Measurements from ENCODE around the gene RPAIN.
"Not testable (repeated sequence)": the region's sequence is repeated elsewhere in the genome, so short reads cannot be mapped to it uniquely, and the experiment has no call there.

The RPAIN gene

DNA sequence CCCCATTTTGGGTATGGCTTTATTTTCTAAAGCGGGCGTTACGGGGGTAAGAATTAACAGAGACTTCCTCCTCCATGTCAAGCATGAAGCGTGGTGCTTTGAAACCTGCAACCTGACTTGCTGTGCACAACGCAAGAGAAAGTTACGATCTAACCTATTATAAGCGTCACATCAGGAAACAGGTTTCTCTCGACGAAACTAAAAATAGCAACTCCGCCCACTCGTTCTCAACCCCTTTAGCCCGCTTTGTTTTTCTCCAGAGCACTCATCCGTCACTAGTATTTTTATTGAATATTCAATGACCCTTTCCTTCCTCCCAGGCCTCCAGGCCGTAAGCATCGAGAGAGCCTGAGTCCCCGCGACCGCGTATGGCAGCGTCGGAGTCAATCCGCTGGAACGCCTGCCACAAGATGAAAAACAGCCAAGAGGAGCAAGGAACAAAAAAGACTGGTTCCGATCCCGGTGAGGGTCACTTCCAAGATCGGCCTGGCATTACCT, 1.1 kb upstream of the RPAIN start:
- peaks cover 46% of the 10 kb centered on the region for H3K4me1 Mint-ChIP-seq
- H3K27me3 Mint-ChIP-seq, result no peaks in the 10 kb centered on the region

DNA sequence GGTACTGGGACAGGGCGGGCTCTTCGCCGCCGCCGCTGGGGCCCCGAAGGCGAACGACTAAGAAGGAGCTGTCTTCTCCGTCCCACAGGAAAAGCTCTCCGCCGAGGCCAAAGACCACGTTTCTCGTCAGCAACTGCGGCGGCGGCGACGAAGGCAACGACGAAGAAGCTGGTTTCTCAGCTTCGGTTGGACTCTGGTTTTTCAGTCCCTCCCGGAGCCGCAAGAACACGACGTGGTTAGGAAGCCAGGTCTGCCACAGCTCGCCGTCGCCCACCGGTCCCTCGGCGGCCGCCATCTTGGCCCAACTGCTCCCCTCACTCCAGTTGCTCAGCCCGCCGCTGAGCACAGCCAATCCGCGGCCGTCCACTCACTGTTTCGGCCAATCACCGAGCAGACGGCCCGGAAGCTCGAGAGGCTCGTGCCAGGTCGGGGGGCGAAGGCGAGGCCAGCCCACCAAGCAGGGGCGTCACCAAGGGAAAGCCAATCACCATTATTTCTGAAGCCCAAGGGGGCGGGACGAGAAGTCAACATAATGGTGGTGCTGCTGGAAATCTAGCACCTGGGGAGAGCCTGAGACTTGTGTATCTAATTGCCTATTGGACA, 525 bp upstream of the RPAIN start, which contains the start of gene NUP88:
Gene NUP88 (minus strand): TSS at position 307 of the 603 bp plus-strand sequence. CDS start 12 bp downstream, at position 295.
- Mint-ChIP-seq H3K36me3 (peaks cover 5% of the 10 kb centered on the region), H3K4me1 (peaks cover 46% of the 10 kb centered on the region), H3K9me3 (no peaks in the 10 kb centered on the region), H3K27ac (peak within 1 kb of the TSS; percentile 99), H3K27me3 (no peaks in the 10 kb centered on the region), H3K4me3 (peak within 1 kb of the TSS; percentile 96)

More for the DNA sequence above, 1.1 kb upstream of the RPAIN start:
- no peaks in the 10 kb centered on the region for H3K9me3 Mint-ChIP-seq
- H3K36me3 Mint-ChIP-seq, result peaks cover 5% of the 10 kb centered on the region
- H3K27ac Mint-ChIP-seq, result peak overlapping the region; percentile 99
- peak overlapping the region; percentile 96 for H3K4me3 Mint-ChIP-seq

DNA sequence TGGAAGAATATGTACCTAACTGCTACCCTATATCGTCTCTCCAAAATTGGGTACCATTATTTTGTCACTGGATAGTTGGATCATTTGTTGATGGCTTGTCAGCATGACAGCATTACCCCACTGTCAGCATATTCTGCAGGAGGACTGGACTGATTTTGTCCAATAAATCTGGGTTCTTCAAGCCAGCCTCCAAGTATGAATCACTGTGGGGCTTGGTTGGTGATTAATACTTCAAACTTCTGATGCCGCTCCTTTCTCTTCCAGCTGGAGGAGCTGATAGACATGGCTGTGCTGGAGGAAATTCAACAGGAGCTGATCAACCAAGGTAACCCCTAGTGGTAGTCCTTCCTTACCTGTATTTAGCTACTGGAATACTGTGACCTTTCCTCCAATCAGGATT, 2.5 kb downstream of the RPAIN start:
- H3K9me3 Mint-ChIP-seq, result no peaks in the 10 kb centered on the region
- H3K4me3 Mint-ChIP-seq, result no peak overlapping the region
- no peaks in the 10 kb centered on the region for H3K27me3 Mint-ChIP-seq
- H3K36me3 Mint-ChIP-seq, result peaks cover 4% of the 10 kb centered on the region
- no peak overlapping the region for H3K27ac Mint-ChIP-seq
- H3K4me1 Mint-ChIP-seq, result peaks cover 32% of the 10 kb centered on the region

- Mint-ChIP-seq H3K27me3 (no peaks in the 10 kb centered on the region), H3K9me3 (no peaks in the 10 kb centered on the region), H3K27ac (no peak overlapping the region), H3K4me3 (no peak overlapping the region), H3K36me3 (peaks cover 8% of the 10 kb centered on the region), H3K4me1 (peaks cover 35% of the 10 kb centered on the region)
These were observed 4.9 kb downstream of the RPAIN start for GRCh38 chr17:5424909-5425308.

- Mint-ChIP-seq H3K27ac (peak overlapping the region; percentile 59), H3K4me3 (no peak overlapping the region), H3K4me1 (peaks cover 30% of the 10 kb centered on the region), H3K9me3 (no peaks in the 10 kb centered on the region), H3K27me3 (no peaks in the 10 kb centered on the region), H3K36me3 (peaks cover 9% of the 10 kb centered on the region)
These were observed 5.8 kb downstream of the RPAIN start for GRCh38 chr17:5425826-5426225.

- peak overlapping the region; percentile 75 for H3K27ac Mint-ChIP-seq
- H3K27me3 Mint-ChIP-seq, result no peaks in the 10 kb centered on the region
- H3K36me3 Mint-ChIP-seq, result peaks cover 9% of the 10 kb centered on the region
- peaks cover 7% of the 10 kb centered on the region for H3K4me1 Mint-ChIP-seq
- H3K9me3 Mint-ChIP-seq, result no peaks in the 10 kb centered on the region
- no peak overlapping the region for H3K4me3 Mint-ChIP-seq
These were observed 9.4 kb downstream of the RPAIN start for GRCh38 chr17:5429191-5429887.

- peaks cover 9% of the 10 kb centered on the region for H3K36me3 Mint-ChIP-seq
- H3K27me3 Mint-ChIP-seq, result no peaks in the 10 kb centered on the region
- peaks cover 9% of the 10 kb centered on the region for H3K4me1 Mint-ChIP-seq
- H3K27ac Mint-ChIP-seq, result peak overlapping the region; percentile 65
- H3K4me3 Mint-ChIP-seq, result no peak overlapping the region
- H3K9me3 Mint-ChIP-seq, result no peaks in the 10 kb centered on the region
These were observed 10.5 kb downstream of the RPAIN start for GRCh38 chr17:5430413-5430999.

GRCh38 chr17:5431234-5431633, 11.3 kb downstream of the RPAIN start:
- H3K4me1 Mint-ChIP-seq, result peaks cover 13% of the 10 kb centered on the region
- H3K36me3 Mint-ChIP-seq, H3K9me3 Mint-ChIP-seq, H3K4me3 Mint-ChIP-seq, H3K27me3 Mint-ChIP-seq, H3K27ac Mint-ChIP-seq: not testable (repeated sequence)

DNA sequence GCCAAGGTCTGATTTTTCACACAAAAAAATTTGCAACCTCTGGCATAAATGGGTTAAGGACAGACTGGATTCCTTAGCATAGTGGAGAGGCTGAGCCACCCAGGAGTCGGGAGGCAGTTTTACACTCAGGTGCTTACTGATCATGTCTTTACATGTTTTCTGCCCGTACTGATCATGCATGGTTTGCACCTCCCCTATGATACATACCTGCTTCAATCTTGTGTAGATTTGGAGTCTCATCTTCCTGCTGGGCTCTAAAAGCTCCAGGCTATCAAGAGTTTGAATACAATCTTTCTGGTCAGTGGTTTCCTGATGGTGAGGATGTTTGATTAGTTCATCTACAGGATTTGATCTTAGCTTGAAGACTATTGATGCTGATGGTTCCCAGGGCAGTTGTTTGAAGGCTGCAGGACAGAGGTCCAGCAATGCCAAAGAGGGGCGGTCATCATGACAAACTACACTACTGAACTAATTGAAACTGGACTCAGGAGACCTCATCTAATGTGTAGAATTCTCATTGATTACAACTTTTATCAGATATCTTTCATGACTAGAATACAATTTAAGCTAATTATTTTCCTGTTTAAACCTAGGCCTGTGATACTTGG, 12.1 kb downstream of the RPAIN start:
- Mint-ChIP-seq H3K9me3 (no peaks in the 10 kb centered on the region), H3K27ac (no peak overlapping the region)

GRCh38 chr17:5434984-5435383, 15.0 kb downstream of the RPAIN start:
- H3K27me3 Mint-ChIP-seq, result no peaks in the 10 kb centered on the region
- peaks cover 21% of the 10 kb centered on the region for H3K36me3 Mint-ChIP-seq
- no peaks in the 10 kb centered on the region for H3K9me3 Mint-ChIP-seq
- peaks cover 38% of the 10 kb centered on the region for H3K4me1 Mint-ChIP-seq
- H3K27ac Mint-ChIP-seq, result peak overlapping the region; percentile 79
- peak overlapping the region; percentile 45 for H3K4me3 Mint-ChIP-seq

More for the DNA sequence above, 12.1 kb downstream of the RPAIN start:
- Mint-ChIP-seq H3K36me3 (peaks cover 13% of the 10 kb centered on the region), H3K4me1 (peaks cover 21% of the 10 kb centered on the region), H3K4me3 (no peak overlapping the region), H3K27me3 (no peaks in the 10 kb centered on the region)

- H3K9me3 Mint-ChIP-seq, H3K27me3 Mint-ChIP-seq: not testable (repeated sequence)
- Mint-ChIP-seq H3K4me3 (peak overlapping the region; percentile 94), H3K4me1 (peaks cover 40% of the 10 kb centered on the region), H3K36me3 (peaks cover 19% of the 10 kb centered on the region), H3K27ac (peak overlapping the region; percentile 79)
These were observed 15.9 kb downstream of the RPAIN start for GRCh38 chr17:5435781-5436315.

DNA sequence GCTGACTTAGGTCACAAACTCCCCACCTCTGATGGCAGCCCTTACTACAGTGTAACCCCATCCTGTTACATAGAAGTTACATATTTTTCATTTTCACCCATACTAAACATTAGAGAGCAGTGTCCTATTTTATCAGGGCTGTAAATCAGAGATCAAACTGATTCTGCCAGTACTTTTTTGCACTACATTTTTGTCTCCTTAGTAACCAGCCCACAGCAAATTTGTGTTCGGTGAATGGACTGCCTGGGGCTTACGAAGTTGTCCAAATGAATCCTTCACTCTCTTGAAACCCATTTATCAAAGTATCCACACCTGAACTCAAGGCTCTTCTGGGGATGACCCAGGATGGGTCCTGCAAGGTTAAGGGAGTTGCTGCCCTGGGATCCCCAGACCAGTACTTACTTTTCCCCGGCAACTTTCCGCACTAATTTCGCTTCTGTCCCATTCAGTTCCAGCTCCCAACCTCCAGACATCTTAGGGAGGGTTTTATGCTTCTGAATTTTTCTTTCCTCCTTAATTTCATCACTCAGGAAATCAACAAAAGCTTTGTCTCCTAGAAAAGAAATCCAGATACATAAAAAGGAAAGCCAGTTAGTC, 17.8 kb downstream of the RPAIN start:
- H3K27me3 Mint-ChIP-seq, result no peaks in the 10 kb centered on the region
- H3K27ac Mint-ChIP-seq, result peak overlapping the region; percentile 93
- no peaks in the 10 kb centered on the region for H3K9me3 Mint-ChIP-seq
- peaks cover 16% of the 10 kb centered on the region for H3K36me3 Mint-ChIP-seq
- H3K4me1 Mint-ChIP-seq, result peaks cover 40% of the 10 kb centered on the region
- peak overlapping the region; percentile 94 for H3K4me3 Mint-ChIP-seq

GRCh38 chr17:5438716-5439445, 18.9 kb downstream of the RPAIN start, which contains the start of gene C1QBP:
C1QBP (minus strand) TSS chr17:5439155; CDS start chr17:5439073, 82 bp downstream.
- peaks cover 17% of the 10 kb centered on the region for H3K36me3 Mint-ChIP-seq
- H3K4me3 Mint-ChIP-seq, result peak within 1 kb of the TSS; percentile 94
- no peaks in the 10 kb centered on the region for H3K27me3 Mint-ChIP-seq
- peaks cover 40% of the 10 kb centered on the region for H3K4me1 Mint-ChIP-seq
- peak within 1 kb of the TSS; percentile 97 for H3K27ac Mint-ChIP-seq
- no peaks in the 10 kb centered on the region for H3K9me3 Mint-ChIP-seq

DNA sequence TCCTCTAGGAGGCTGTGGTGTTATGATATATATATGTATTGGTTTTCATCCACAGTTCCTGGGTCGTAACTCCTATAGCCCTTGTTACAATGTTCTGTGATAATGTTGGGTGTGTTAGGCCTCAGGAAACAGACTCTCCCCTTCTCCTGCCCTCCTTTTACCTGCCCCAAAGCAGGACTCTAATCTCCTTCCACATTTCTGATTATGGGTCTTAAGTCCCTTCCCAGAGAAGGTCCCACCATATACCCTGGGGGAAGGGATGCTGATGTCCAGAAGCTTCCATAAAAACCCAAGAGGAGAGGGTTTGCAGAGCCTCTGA, 19.4 kb downstream of the RPAIN start:
- H3K4me1 Mint-ChIP-seq, result peaks cover 40% of the 10 kb centered on the region
- peaks cover 17% of the 10 kb centered on the region for H3K36me3 Mint-ChIP-seq
- H3K4me3 Mint-ChIP-seq, result peak overlapping the region; percentile 94

GRCh38 chr17:5443728-5444127, 23.7 kb downstream of the RPAIN start:
- H3K27ac Mint-ChIP-seq, result no peak overlapping the region
- peaks cover 8% of the 10 kb centered on the region for H3K4me1 Mint-ChIP-seq
- H3K4me3 Mint-ChIP-seq, result no peak overlapping the region
- H3K36me3 Mint-ChIP-seq, result peaks cover 8% of the 10 kb centered on the region
- no peaks in the 10 kb centered on the region for H3K27me3 Mint-ChIP-seq
- H3K9me3 Mint-ChIP-seq, result no peaks in the 10 kb centered on the region

More for the DNA sequence above, 19.4 kb downstream of the RPAIN start:
- Mint-ChIP-seq H3K27me3 (no peaks in the 10 kb centered on the region), H3K27ac (peak overlapping the region; percentile 97), H3K9me3 (no peaks in the 10 kb centered on the region)
